Choroid plexus epithelial cell (primary cell): Measurements from ENCODE around the gene UNC13A.

Experiments used
- DNase-seq: peaks from one replicate; pipeline ENCODE4 v3.0.0-alpha.2; 2010; ENCODE audit warnings: low read depth
- H3K4me3 ChIP-seq: 2 replicates; pipeline ENCODE4 v1.5.1; 2011; ENCODE audit warnings: low read depth, mild to moderate bottlenecking, control low read depth, low read length, moderate library complexity
- TF ChIP-seq, protein P1 (sequence below): conservative IDR thresholded peaks from 2 replicates; pipeline ENCODE4 v1.5.1; 2011; ENCODE audit warnings: low read depth, mild to moderate bottlenecking, control low read depth, inconsistent platforms, low read length, moderate library complexity

UNC13A gene

GRCh38 chr19:17617807-17618192, 70.4 kb downstream of the UNC13A start:
- H3K4me3 ChIP-seq = no peak overlapping the region
- no peak for DNase-seq
- TF ChIP-seq, protein P1, sequence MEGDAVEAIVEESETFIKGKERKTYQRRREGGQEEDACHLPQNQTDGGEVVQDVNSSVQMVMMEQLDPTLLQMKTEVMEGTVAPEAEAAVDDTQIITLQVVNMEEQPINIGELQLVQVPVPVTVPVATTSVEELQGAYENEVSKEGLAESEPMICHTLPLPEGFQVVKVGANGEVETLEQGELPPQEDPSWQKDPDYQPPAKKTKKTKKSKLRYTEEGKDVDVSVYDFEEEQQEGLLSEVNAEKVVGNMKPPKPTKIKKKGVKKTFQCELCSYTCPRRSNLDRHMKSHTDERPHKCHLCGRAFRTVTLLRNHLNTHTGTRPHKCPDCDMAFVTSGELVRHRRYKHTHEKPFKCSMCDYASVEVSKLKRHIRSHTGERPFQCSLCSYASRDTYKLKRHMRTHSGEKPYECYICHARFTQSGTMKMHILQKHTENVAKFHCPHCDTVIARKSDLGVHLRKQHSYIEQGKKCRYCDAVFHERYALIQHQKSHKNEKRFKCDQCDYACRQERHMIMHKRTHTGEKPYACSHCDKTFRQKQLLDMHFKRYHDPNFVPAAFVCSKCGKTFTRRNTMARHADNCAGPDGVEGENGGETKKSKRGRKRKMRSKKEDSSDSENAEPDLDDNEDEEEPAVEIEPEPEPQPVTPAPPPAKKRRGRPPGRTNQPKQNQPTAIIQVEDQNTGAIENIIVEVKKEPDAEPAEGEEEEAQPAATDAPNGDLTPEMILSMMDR = no peak

GRCh38 chr19:17616961-17617806, 71.0 kb downstream of the UNC13A start:
- TF ChIP-seq, protein P1 = no peak
- H3K4me3 ChIP-seq = peak overlapping the region; percentile 16
- DNase-seq = no peak

DNA sequence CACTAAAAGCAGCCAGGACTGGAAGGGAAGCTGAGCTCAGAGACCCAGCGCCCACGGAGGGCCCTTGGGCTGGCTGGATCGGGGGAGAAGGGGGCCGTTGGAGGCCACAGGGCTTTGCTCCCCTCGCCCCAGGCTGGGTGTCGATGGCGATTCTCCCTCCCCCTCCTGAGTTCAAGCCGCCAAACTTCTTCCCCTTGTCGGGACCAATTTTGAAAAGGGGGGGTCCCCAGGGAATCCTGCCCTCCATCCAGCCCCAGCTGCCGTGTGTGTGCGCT, 71.5 kb downstream of the UNC13A start:
- peak overlapping the region; percentile 16 for H3K4me3 ChIP-seq
- no peak for DNase-seq
- TF ChIP-seq, protein P1 = no peak

GRCh38 chr19:17615889-17616685, 72.1 kb downstream of the UNC13A start:
- no peak for DNase-seq
- H3K4me3 ChIP-seq = peak overlapping the region; percentile 16
- TF ChIP-seq, protein P1 = no peak

- H3K4me3 ChIP-seq = no peak overlapping the region
- TF ChIP-seq, protein P1 = no peak
- no peak for DNase-seq
Measured at GRCh38 chr19:17614476-17614875, 73.7 kb downstream of the UNC13A start.

DNA sequence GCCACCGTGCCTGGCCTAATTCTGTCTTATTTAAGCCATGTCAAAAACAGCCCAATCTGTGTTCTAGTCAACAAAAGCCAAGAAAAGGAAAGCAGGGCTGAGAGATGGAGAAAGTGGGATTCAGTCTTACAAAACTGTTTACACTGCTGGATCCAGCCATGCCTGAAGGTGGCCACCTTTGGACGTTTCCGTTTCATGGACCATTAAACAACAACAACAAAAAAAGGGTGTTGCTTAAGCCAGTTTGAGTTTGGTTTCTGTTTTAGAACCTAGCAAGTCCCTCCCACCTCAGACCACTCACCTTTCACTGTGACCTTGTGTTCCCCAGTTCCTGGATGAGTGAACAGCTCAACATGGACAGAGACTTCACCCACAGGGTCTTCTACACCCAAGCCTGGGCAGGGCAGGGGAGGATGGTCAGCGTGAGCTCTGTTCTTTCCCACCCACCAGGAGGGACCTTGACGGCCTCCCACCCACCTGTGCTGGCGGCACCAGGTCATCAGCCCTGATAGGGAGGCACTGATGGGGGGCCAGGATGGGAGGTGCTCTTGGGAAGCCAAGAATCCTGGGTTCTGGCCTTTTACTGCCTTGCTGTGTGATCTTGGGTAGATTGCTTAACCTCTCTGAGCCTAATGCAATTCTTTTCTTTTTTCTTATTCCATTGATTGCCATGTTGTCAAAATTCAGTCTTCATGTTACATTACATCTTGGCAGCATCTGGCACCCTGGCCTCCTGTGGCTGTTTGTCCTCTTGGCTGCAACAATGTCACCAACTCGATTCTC, 76.5 kb downstream of the UNC13A start:
- DNase-seq = no peak
- TF ChIP-seq, protein P1 = no peak
- H3K4me3 ChIP-seq = no peak overlapping the region
